Activated CD4-positive, alpha-beta memory T cell treated with anti-CD3 and anti-CD28 coated beads, Interleukin-2, amount 10 ng/mL, durations not matched to agents 7 days and 5 days (primary cell): ENCODE measurements around the gene PLEKHA8. TPM values are rescaled to one million over a fixed set of nuclear protein-coding genes. Genes with fewer than 3 reads are reported as not detected.

Experiments
- CTCF ChIA-PET: fragments of 350-600 bp; sonication (Branson Sonifier 250); formaldehyde crosslinking; loops from one replicate; lab custom pipeline; 2021; ENCODE audit warnings: antibody characterized with exemption, inconsistent platforms; lab: Charles Lee
- POLR2A ChIA-PET: fragments of 350-600 bp; sonication (Branson Sonifier 250); formaldehyde crosslinking; loops from one replicate; lab custom pipeline; 2021; ENCODE audit warnings: antibody characterized with exemption; lab: Charles Lee
- DNase-seq: peaks from one replicate; pipeline ENCODE4 v3.0.0-alpha.2; 2020
- H3K27ac Mint-ChIP-seq: one replicate; pipeline ENCODE4 v1.8.0; 2021; ENCODE audit warnings: mild to moderate bottlenecking, mixed read lengths
- H3K27me3 Mint-ChIP-seq: one replicate; pipeline ENCODE4 v1.8.0; 2021; ENCODE audit warnings: mixed read lengths
- H3K36me3 Mint-ChIP-seq: one replicate; pipeline ENCODE4 v1.8.0; 2021; ENCODE audit warnings: low read depth, mixed read lengths
- H3K4me1 Mint-ChIP-seq: one replicate; pipeline ENCODE4 v1.8.0; 2021; ENCODE audit warnings: mixed read lengths
- H3K4me3 Mint-ChIP-seq: one replicate; pipeline ENCODE4 v1.8.0; 2021; ENCODE audit warnings: mild to moderate bottlenecking, mixed read lengths
- H3K9me3 Mint-ChIP-seq: one replicate; pipeline ENCODE4 v1.8.0; 2021; ENCODE audit warnings: mixed read lengths
- total RNA-seq, 2 experiments: library from RNA; stranded (reverse); gene quantifications; one replicate each; pipeline ENCODE4 v1.2.3, GENCODE V29; 2021

PLEKHA8 gene
- total RNA-seq, 2 experiments from 2014 or later, result 10.3 to 10.7 TPM

DNA sequence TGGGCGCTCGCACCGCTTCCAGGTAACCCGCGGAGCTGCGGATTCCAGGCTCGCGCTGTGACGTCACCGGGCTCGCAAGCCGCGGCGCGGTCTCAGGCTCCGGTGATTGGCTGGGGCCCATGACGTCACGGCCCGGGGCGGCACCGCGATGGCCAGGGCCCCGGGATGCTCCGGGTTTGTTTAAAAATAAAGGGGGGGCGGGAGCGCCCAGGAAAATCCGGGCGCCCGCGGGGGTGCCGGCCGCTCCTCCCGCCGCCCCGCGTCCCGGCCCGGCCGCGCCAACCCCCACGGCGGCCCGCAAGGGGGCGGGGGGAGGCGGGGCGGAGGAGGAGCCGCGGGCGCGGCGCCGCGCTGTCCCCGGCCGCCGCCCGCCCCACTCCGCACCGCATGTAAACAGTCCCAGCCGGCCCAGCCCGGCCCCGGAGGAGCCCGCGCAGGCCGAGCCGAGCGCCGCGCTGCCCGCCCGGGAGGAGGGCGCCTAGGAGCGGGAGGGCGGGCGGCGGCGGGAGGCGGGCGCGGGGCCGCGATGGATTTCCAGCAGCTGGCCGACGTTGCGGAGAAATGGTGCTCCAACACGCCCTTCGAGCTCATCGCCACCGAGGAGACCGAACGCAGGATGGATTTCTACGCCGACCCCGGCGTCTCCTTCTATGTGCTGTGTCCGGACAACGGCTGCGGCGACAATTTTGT, 106.5 kb downstream of the PLEKHA8 start, which contains the start of gene MTURN:
MTURN (plus strand) TSS at position 376 of the 690 bp plus-strand sequence; CDS start at position 527, 151 bp downstream.
- peak; percentile 86 for DNase-seq
- no peaks in the 10 kb centered on the region for H3K36me3 Mint-ChIP-seq
- no peaks in the 10 kb centered on the region for H3K9me3 Mint-ChIP-seq
- ChIA-PET POLR2A (interaction anchor here (0.8 to 1.3 kb wide), 10 partner anchors 13 to 459 kb away, joined by 3 to 5 read pairs (median 3); partner anchors contain the start of gene NOD1), CTCF (interaction anchor here (1.2 to 1.6 kb wide), 3 partner anchors 12 to 375 kb away, joined by 3 to 4 read pairs (median 4); no protein-coding TSS in a partner anchor)
- H3K27ac Mint-ChIP-seq, result peak within 1 kb of the TSS; percentile 47
- peak within 1 kb of the TSS; percentile 86 for H3K4me3 Mint-ChIP-seq
- H3K27me3 Mint-ChIP-seq, result peaks cover 32% of the 10 kb centered on the region
- peaks cover 8% of the 10 kb centered on the region for H3K4me1 Mint-ChIP-seq

DNA sequence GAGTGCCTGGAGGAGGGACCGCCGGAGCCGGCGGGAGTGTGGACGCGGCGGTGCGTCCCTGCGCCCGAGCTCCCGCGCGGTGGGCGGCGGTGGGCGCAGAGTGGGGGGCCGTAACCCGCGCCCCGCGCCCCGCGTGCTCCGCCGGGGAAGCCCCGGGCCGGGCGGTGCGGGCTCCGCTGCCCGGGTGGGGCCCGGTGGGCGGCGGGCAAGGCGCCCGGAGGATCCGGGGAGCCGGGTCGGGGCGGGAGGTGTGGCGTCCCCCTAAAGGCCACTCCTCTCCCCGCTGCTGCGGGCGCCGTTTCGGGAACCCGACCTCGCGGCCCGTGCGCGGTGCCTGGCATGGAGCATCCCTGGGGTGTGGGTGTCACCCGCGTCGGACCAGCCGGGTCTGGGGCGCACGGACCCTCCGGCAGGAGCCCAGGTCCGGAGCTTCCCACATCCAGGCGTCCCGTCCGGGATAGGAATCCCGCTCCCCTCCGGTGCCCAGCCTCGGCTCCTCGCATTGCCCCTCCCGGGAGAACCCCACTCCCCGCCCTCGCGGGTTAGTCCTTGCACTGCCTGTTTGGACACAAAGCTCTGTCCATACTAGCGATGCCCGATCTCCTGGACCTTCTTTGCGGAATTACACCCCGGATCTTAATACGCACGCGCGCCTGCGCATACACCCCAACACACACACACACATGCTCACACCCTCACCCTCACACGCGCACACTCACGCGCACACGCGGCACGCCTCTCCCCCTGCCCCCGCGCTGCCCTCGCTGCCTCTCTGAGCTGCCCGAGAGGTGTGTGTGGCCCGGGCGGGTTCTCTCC, 107.3 kb downstream of the PLEKHA8 start:
- Mint-ChIP-seq H3K36me3 (no peaks in the 10 kb centered on the region), H3K4me3 (peak overlapping the region; percentile 86), H3K4me1 (peaks cover 8% of the 10 kb centered on the region), H3K27ac (no peak overlapping the region), H3K9me3 (no peaks in the 10 kb centered on the region), H3K27me3 (peaks cover 29% of the 10 kb centered on the region)
- ChIA-PET CTCF (interaction anchor here (1.2 to 1.6 kb wide), 2 partner anchors 12 to 374 kb away, joined by 4 read pairs; no protein-coding TSS in a partner anchor), POLR2A (interaction anchor here (0.8 to 1.3 kb wide), 6 partner anchors 13 to 215 kb away, joined by 3 to 5 read pairs (median 4); no protein-coding TSS in a partner anchor)
- DNase-seq, result peak; percentile 39

DNA sequence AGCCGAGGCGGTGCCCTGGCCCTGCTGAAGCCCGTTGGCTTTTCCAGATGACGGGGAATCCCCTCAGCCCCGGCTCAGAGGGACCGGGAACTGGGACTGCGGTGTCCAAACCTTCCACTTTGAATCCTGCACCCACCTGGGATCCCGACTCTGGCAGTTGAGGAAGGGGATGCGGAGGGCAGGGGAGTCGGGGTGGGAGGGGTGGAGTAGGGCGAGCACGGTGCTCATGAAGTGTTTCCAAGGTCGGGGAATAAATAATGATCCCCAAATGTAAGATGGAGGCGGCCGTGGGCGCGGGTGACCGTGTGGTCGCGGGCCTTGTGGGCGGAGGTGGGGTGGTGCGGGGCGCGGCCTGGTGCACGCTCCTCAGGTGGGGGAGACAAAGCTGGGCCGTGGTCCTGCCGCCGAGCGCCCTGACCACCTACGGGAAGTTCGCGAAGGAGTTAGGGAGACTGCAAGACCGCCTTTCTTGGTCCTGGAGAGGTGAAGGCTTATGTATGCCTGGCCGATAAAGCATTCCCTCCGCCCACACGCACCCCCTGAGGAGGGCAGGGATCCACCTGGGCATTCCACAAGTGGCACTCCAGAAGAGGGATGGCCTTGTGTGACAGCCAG, 108.0 kb downstream of the PLEKHA8 start:
- DNase-seq, result no peak
- no peaks in the 10 kb centered on the region for H3K9me3 Mint-ChIP-seq
- H3K36me3 Mint-ChIP-seq, result no peaks in the 10 kb centered on the region
- peaks cover 8% of the 10 kb centered on the region for H3K4me1 Mint-ChIP-seq
- H3K4me3 Mint-ChIP-seq, result peak overlapping the region; percentile 86
- ChIA-PET POLR2A (no interaction called here), CTCF (no interaction called here)
- peaks cover 24% of the 10 kb centered on the region for H3K27me3 Mint-ChIP-seq
- H3K27ac Mint-ChIP-seq, result no peak overlapping the region

- no peak for DNase-seq
- POLR2A ChIA-PET, result no interaction called here
- Mint-ChIP-seq H3K27me3 (peaks cover 24% of the 10 kb centered on the region), H3K27ac (no peak overlapping the region), H3K9me3 (no peaks in the 10 kb centered on the region), H3K4me1 (peaks cover 8% of the 10 kb centered on the region), H3K4me3 (no peak overlapping the region), H3K36me3 (no peaks in the 10 kb centered on the region)
- CTCF ChIA-PET, result no interaction called here
Observed at GRCh38 chr7:30136743-30137485, 108.7 kb downstream of the PLEKHA8 start.

DNA sequence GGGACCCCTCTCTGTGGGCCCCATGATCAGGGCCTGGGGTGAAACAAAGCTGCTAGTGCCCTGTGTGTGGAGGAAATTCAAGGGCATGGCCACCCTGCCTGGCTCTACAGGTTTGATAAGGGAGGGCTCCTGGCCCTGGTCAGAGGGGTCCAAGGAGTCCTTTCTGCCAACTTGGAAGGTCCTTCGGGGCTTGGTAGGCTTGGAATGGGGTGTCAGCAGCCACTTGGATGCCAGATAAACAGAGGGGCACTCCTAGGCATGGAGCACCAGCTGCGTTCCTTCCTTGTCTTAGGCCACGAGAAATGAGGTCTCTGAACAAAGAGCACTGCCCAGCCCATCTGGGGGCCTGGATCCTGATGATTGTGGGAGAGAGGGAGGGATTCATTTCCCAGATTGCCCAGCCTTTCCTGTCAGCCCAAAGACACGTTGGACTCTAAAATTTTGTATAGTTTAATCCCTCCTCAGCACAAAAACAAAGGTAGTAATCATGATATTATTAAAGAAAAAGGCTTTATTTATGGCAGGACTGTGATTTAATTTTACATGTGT, 111.7 kb downstream of the PLEKHA8 start:
- H3K4me1 Mint-ChIP-seq, result peaks cover 3% of the 10 kb centered on the region
- ChIA-PET POLR2A (no interaction called here), CTCF (no interaction called here)
- H3K36me3 Mint-ChIP-seq, result no peaks in the 10 kb centered on the region
- H3K27me3 Mint-ChIP-seq, result peaks cover 2% of the 10 kb centered on the region
- no peak overlapping the region for H3K27ac Mint-ChIP-seq
- no peaks in the 10 kb centered on the region for H3K9me3 Mint-ChIP-seq
- no peak overlapping the region for H3K4me3 Mint-ChIP-seq
- no peak for DNase-seq

- Mint-ChIP-seq H3K4me1 (peaks cover 3% of the 10 kb centered on the region), H3K27me3 (peaks cover 2% of the 10 kb centered on the region), H3K27ac (no peak overlapping the region), H3K9me3 (no peaks in the 10 kb centered on the region), H3K4me3 (no peak overlapping the region), H3K36me3 (no peaks in the 10 kb centered on the region)
- no peak for DNase-seq
- POLR2A ChIA-PET, result no interaction called here
- CTCF ChIA-PET, result interaction anchor here (0.6 kb wide), 1 partner anchor 417 kb away, joined by 4 read pairs; no protein-coding TSS in a partner anchor
Observed at GRCh38 chr7:30140456-30140855, 112.2 kb downstream of the PLEKHA8 start.

DNA sequence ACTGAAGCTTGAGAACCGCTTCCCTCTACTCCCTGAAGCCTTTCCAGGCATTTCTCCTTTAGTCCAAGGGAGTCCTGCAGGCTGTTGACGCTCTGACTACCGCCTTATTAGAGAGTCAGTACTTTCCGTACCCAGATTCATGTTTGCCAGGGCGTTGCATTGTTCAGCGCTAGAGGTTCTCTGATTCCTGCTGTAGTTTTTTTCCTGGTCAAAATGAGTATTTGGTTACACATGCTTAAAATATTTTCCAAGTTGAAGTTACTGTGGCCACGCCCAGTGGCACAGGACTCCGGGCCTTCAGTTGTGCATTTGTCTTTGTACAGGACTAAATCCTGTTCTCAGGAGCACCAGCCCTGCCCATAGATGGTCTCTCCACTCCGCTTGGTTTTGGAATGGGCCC, 114.5 kb downstream of the PLEKHA8 start:
- Mint-ChIP-seq H3K27ac (no peak overlapping the region), H3K4me1 (no peaks in the 10 kb centered on the region), H3K27me3 (no peaks in the 10 kb centered on the region), H3K36me3 (no peaks in the 10 kb centered on the region), H3K9me3 (no peaks in the 10 kb centered on the region), H3K4me3 (no peak overlapping the region)
- no peak for DNase-seq
- POLR2A ChIA-PET, result no interaction called here
- CTCF ChIA-PET, result no interaction called here

- Mint-ChIP-seq H3K36me3 (no peaks in the 10 kb centered on the region), H3K9me3 (no peaks in the 10 kb centered on the region), H3K27me3 (no peaks in the 10 kb centered on the region), H3K4me3 (no peak overlapping the region), H3K4me1 (peaks cover under 1% of the 10 kb centered on the region), H3K27ac (no peak overlapping the region)
- CTCF ChIA-PET, result interaction anchor here (0.9 kb wide), 1 partner anchor 20 kb away, joined by 3 read pairs; no protein-coding TSS in a partner anchor
- DNase-seq, result no peak
- POLR2A ChIA-PET, result no interaction called here
Observed at GRCh38 chr7:30143748-30144251, 115.6 kb downstream of the PLEKHA8 start.

DNA sequence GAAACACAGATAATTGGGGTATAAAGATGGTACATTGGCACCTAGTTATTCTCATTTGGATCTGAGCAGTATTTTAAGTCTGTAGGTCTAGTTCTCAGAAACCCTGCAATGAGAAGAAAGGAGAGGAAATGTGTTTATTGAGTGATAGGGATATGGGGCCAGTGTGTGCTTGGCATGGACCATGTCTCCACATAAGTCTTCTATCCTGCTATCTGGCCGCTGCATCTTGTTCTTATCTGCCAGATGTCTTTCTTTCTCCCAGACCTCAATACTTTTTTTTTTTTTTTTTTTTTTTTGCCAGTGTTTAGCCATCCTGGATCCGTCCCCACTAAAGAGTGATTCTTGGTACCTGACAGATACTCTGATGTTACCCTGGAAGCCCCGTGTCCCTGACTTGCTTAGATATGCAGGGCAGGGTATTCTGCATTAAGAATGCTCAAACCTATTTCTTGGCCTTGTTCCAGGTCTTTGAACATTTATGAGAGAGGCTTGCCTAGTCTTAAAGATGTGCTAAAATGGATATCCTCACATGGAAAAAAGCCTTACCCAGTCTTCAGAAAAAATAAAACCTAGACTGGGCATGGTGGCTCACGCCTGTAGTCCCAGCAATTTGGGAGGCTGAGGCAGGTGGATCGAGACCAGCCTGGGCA, 116.6 kb downstream of the PLEKHA8 start:
- Mint-ChIP-seq H3K27me3 (no peaks in the 10 kb centered on the region), H3K4me1 (peaks cover 8% of the 10 kb centered on the region), H3K27ac (no peak overlapping the region), H3K4me3 (no peak overlapping the region), H3K9me3 (no peaks in the 10 kb centered on the region), H3K36me3 (no peaks in the 10 kb centered on the region)
- no peak for DNase-seq
- POLR2A ChIA-PET, result no interaction called here
- CTCF ChIA-PET, result interaction anchor here (0.9 kb wide), 1 partner anchor 19 kb away, joined by 3 read pairs; no protein-coding TSS in a partner anchor

GRCh38 chr7:30145426-30145970, 117.3 kb downstream of the PLEKHA8 start:
- Mint-ChIP-seq H3K4me3 (no peak overlapping the region), H3K27ac (no peak overlapping the region), H3K27me3 (no peaks in the 10 kb centered on the region), H3K36me3 (no peaks in the 10 kb centered on the region), H3K9me3 (no peaks in the 10 kb centered on the region), H3K4me1 (peaks cover 8% of the 10 kb centered on the region)
- no peak for DNase-seq
- CTCF ChIA-PET, result no interaction called here
- POLR2A ChIA-PET, result no interaction called here

- no peak for DNase-seq
- Mint-ChIP-seq H3K27ac (no peak overlapping the region), H3K27me3 (no peaks in the 10 kb centered on the region), H3K4me3 (no peak overlapping the region), H3K9me3 (no peaks in the 10 kb centered on the region), H3K4me1 (peaks cover 8% of the 10 kb centered on the region), H3K36me3 (no peaks in the 10 kb centered on the region)
- CTCF ChIA-PET, result no interaction called here
- POLR2A ChIA-PET, result no interaction called here
Observed at GRCh38 chr7:30146127-30146612, 118.0 kb downstream of the PLEKHA8 start.
